ENCODE measurements around the gene TGM4.

GRCh38 chr3:44862226-44862637 lies 12.2 kb upstream of the TGM4 start:
- TF ChIP-seq POLR2A (IDR thresholded peaks at IDR 0.05; ENCODE audit: low read depth) (no peak), CTCF (IDR thresholded peaks at IDR 0.05) (no peak), POLR2AphosphoS5 (IDR thresholded peaks at IDR 0.05) (no peak)

Measured in esophagus muscularis mucosa (tissue), 3 donors.